ENCODE data around the gene AAK1. TPM values are rescaled to one million over a fixed set of nuclear protein-coding genes. Genes with fewer than 3 reads are reported as not detected.

The AAK1 gene
- total and polyA plus RNA-seq, 3 experiments from 2014 or later = 71.7 to 114 (median 74.0) TPM

DNA sequence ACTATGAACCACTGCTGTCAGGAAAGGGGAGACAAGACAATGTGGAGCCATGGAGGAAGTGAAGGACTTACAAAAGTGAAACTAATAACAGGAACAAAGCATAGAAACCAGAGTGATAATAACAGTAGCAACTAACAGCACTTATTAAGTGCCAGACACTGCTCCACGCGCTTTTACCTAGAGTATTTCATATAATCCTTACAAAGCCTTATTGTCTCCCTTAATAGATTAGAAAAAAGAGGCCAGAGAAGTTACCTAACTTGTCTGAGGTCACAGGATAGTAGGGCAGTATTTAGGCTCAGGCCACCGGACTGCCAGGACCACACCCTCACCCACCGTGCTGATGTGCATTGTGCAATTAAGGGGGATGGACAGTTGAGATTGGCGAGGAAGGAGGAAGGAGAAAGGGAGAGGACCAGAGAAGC, 107.7 kb downstream of the AAK1 start:
- Histone ChIP-seq H3K4me3 (ENCODE audit: low read length) (no peak overlapping the region), H3K27me3 (ENCODE audit: insufficient read depth, low read length, poor library complexity, severe bottlenecking) (no peaks in the 10 kb centered on the region), H3K4me1 (ENCODE audit: insufficient read depth, low read length) (peaks cover 13% of the 10 kb centered on the region), H3K36me3 (ENCODE audit: insufficient read depth, low read length) (peaks cover 66% of the 10 kb centered on the region), H3K27ac (ENCODE audit: low read depth, low read length) (no peak overlapping the region), H3K9me3 (ENCODE audit: low read length) (no peaks in the 10 kb centered on the region)
- Mint-ChIP-seq H3K9me3 (peaks cover 0 to 6% (median 6%) of the 10 kb centered on the region in 5 donors), H3K4me1 (peaks cover 40 to 53% (median 51%) of the 10 kb centered on the region in 3 donors), H3K27ac (peak overlapping the region; percentile 3 to 95 (median 82)), H3K4me3 (peak overlapping the region in 3 of 7 donors; percentile 15 to 47 (median 35)), H3K36me3 (peaks cover 33 to 96% (median 52%) of the 10 kb centered on the region in 3 donors), H3K27me3 (no peaks in the 10 kb centered on the region)
- ChIA-PET POLR2A (no interaction called here), CTCF (interaction anchor here (1.4 kb wide), 1 partner anchor 29 kb away, joined by 6 read pairs; no protein-coding TSS in a partner anchor)
- no peak for DNase-seq

- Mint-ChIP-seq H3K27ac (peak overlapping the region in 4 of 8 donors; percentile 2 to 78 (median 58)), H3K27me3 (no peaks in the 10 kb centered on the region), H3K9me3 (peaks cover 0 to 6% (median 6%) of the 10 kb centered on the region in 5 donors), H3K36me3 (peaks cover 39 to 97% (median 44%) of the 10 kb centered on the region in 3 donors), H3K4me1 (peaks cover 13 to 20% (median 14%) of the 10 kb centered on the region in 3 donors), H3K4me3 (no peak overlapping the region)
- ChIA-PET CTCF (no interaction called here), POLR2A (no interaction called here)
- H3K9me3 ChIP-seq (ENCODE audit: low read length) = no peaks in the 10 kb centered on the region
- H3K4me3 ChIP-seq (ENCODE audit: low read length) = no peak overlapping the region
- DNase-seq = no peak
- peaks cover 68% of the 10 kb centered on the region for H3K36me3 ChIP-seq (ENCODE audit: insufficient read depth, low read length)
- no peak overlapping the region for H3K27ac ChIP-seq (ENCODE audit: low read depth, low read length)
- no peaks in the 10 kb centered on the region for H3K27me3 ChIP-seq (ENCODE audit: insufficient read depth, low read length, poor library complexity, severe bottlenecking)
- H3K4me1 ChIP-seq (ENCODE audit: insufficient read depth, low read length) = peaks cover 4% of the 10 kb centered on the region
Observed at GRCh38 chr2:69531186-69531585, 112.4 kb downstream of the AAK1 start.

- Histone ChIP-seq H3K27me3 (ENCODE audit: insufficient read depth, low read length, poor library complexity, severe bottlenecking) (no peaks in the 10 kb centered on the region), H3K9me3 (ENCODE audit: low read length) (no peaks in the 10 kb centered on the region), H3K4me1 (ENCODE audit: insufficient read depth, low read length) (no peaks in the 10 kb centered on the region), H3K36me3 (ENCODE audit: insufficient read depth, low read length) (peaks cover 74% of the 10 kb centered on the region), H3K4me3 (ENCODE audit: low read length) (no peak overlapping the region), H3K27ac (ENCODE audit: low read depth, low read length) (no peak overlapping the region)
- Mint-ChIP-seq H3K4me3 (no peak overlapping the region), H3K9me3 (peaks cover 0 to 6% (median 2%) of the 10 kb centered on the region in 5 donors), H3K36me3 (peaks cover 31 to 97% (median 45%) of the 10 kb centered on the region in 3 donors), H3K4me1 (peaks cover 2 to 6% (median 3%) of the 10 kb centered on the region in 3 donors), H3K27ac (peak overlapping the region in 1 of 8 donors; percentile 43), H3K27me3 (no peaks in the 10 kb centered on the region)
- ChIA-PET CTCF (no interaction called here), POLR2A (no interaction called here)
- DNase-seq = no peak
Observed at GRCh38 chr2:69529480-69529879, 114.1 kb downstream of the AAK1 start.

DNA sequence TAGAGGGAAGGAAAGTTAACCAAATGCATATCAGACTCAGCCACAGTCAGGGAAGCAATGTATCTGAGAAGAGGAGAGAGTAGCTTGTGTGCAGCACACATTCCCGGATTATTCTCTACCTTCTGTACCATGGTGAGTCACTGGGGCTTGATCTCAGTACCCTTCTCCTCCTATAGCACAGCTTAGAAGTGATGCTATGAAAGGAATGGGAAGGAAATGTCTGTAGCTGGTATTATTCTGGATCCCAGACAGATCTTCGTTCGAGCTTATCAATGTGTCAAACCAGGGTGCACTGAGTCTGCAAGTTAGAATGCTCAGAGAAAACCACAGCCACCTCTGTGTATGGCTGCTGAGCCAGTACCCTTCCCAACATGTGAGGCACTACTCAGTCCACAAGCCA, 118.3 kb downstream of the AAK1 start:
- H3K4me1 Mint-ChIP-seq = peaks cover 0 to 4% (median 0%) of the 10 kb centered on the region in 3 donors
- Histone ChIP-seq H3K9me3 (ENCODE audit: low read length) (no peaks in the 10 kb centered on the region), H3K27ac (ENCODE audit: low read depth, low read length) (no peak overlapping the region), H3K4me3 (ENCODE audit: low read length) (no peak overlapping the region), H3K4me1 (ENCODE audit: insufficient read depth, low read length) (no peaks in the 10 kb centered on the region), H3K27me3 (ENCODE audit: insufficient read depth, low read length, poor library complexity, severe bottlenecking) (no peaks in the 10 kb centered on the region), H3K36me3 (ENCODE audit: insufficient read depth, low read length) (peaks cover 69% of the 10 kb centered on the region)
- H3K4me3 Mint-ChIP-seq = no peak overlapping the region
- peaks cover 10 to 94% (median 35%) of the 10 kb centered on the region in 3 donors for H3K36me3 Mint-ChIP-seq
- no peaks in the 10 kb centered on the region for H3K9me3 Mint-ChIP-seq
- ChIA-PET CTCF (interaction anchor here (0.7 to 1.3 kb wide), 3 partner anchors 198 to 673 kb away, joined by 3 to 4 read pairs (median 3); no protein-coding TSS in a partner anchor), POLR2A (no interaction called here)
- DNase-seq = no peak
- no peaks in the 10 kb centered on the region for H3K27me3 Mint-ChIP-seq
- H3K27ac Mint-ChIP-seq = peak overlapping the region in 4 of 8 donors; percentile 45 to 66 (median 60)

DNA sequence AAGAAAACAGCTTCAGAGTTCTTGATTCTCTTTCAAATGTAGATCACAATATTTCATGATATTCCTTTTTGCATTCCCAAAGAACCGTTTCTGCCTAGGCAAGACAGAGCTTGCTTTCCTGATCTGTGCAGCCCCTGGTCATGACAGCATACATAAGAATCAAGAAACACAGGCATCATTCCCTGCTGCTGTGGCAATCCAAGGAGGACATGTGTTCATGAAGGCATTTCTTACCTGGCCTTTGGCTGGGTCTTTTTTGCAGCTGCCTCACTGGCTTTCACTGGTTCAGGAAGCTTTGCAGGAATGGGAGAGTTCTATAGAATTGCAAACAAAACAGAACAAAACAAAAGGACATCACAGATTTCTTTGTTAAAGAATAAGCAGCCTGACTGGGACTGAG, 118.7 kb downstream of the AAK1 start:
- no peaks in the 10 kb centered on the region for H3K4me1 ChIP-seq (ENCODE audit: insufficient read depth, low read length)
- no peak overlapping the region for H3K4me3 ChIP-seq (ENCODE audit: low read length)
- H3K27me3 ChIP-seq (ENCODE audit: insufficient read depth, low read length, poor library complexity, severe bottlenecking) = no peaks in the 10 kb centered on the region
- Mint-ChIP-seq H3K27me3 (no peaks in the 10 kb centered on the region), H3K9me3 (no peaks in the 10 kb centered on the region), H3K36me3 (peaks cover 10 to 94% (median 35%) of the 10 kb centered on the region in 3 donors), H3K4me3 (no peak overlapping the region), H3K27ac (peak overlapping the region in 6 of 8 donors; percentile 23 to 66 (median 44)), H3K4me1 (peaks cover 0 to 4% (median 2%) of the 10 kb centered on the region in 3 donors)
- peaks cover 69% of the 10 kb centered on the region for H3K36me3 ChIP-seq (ENCODE audit: insufficient read depth, low read length)
- CTCF ChIA-PET = interaction anchor here (0.7 to 1.3 kb wide), 2 partner anchors 200 to 674 kb away, joined by 3 to 4 read pairs; no protein-coding TSS in a partner anchor
- POLR2A ChIA-PET = no interaction called here
- H3K9me3 ChIP-seq (ENCODE audit: low read length) = no peaks in the 10 kb centered on the region
- no peak for DNase-seq
- H3K27ac ChIP-seq (ENCODE audit: low read depth, low read length) = no peak overlapping the region

GRCh38 chr2:69521747-69522146, 121.8 kb downstream of the AAK1 start:
- no peaks in the 10 kb centered on the region for H3K9me3 ChIP-seq (ENCODE audit: low read length)
- Mint-ChIP-seq H3K4me3 (no peak overlapping the region), H3K27me3 (no peaks in the 10 kb centered on the region), H3K9me3 (no peaks in the 10 kb centered on the region), H3K27ac (peak overlapping the region in 7 of 8 donors; percentile 8 to 85 (median 43)), H3K4me1 (peaks cover 7 to 13% (median 8%) of the 10 kb centered on the region in 3 donors), H3K36me3 (peaks cover 4 to 94% (median 42%) of the 10 kb centered on the region in 3 donors)
- H3K36me3 ChIP-seq (ENCODE audit: insufficient read depth, low read length) = peaks cover 72% of the 10 kb centered on the region
- no peak for DNase-seq
- no peaks in the 10 kb centered on the region for H3K27me3 ChIP-seq (ENCODE audit: insufficient read depth, low read length, poor library complexity, severe bottlenecking)
- POLR2A ChIA-PET = no interaction called here
- H3K4me3 ChIP-seq (ENCODE audit: low read length) = no peak overlapping the region
- no peak overlapping the region for H3K27ac ChIP-seq (ENCODE audit: low read depth, low read length)
- CTCF ChIA-PET = no interaction called here
- H3K4me1 ChIP-seq (ENCODE audit: insufficient read depth, low read length) = no peaks in the 10 kb centered on the region

DNA sequence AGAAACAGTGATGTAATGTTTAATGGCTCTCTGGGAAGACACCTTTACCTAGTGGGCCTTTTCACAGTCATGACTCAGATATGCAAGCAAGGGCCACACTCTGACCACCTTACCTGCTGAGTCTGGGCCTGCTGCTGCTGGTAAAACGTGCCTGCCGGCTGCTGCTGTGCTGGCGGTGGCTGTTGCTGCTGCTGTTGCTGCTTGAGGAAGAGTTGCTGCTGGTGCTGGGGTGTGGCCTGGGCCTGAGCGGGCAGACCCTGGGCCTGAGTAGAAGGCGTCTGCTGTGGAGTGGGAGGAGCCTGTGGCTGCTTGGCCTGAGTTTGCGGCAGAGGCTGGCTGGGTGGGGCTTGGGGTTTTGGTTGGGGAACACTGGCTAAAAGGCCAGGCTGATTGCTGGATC, 124.7 kb downstream of the AAK1 start:
- peak overlapping the region in 7 of 8 donors; percentile 19 to 91 (median 60) for H3K27ac Mint-ChIP-seq
- Histone ChIP-seq H3K4me3 (ENCODE audit: low read length) (no peak overlapping the region), H3K36me3 (ENCODE audit: insufficient read depth, low read length) (peaks cover 75% of the 10 kb centered on the region), H3K9me3 (ENCODE audit: low read length) (no peaks in the 10 kb centered on the region), H3K27ac (ENCODE audit: low read depth, low read length) (no peak overlapping the region), H3K27me3 (ENCODE audit: insufficient read depth, low read length, poor library complexity, severe bottlenecking) (no peaks in the 10 kb centered on the region), H3K4me1 (ENCODE audit: insufficient read depth, low read length) (no peaks in the 10 kb centered on the region)
- no peak overlapping the region for H3K4me3 Mint-ChIP-seq
- CTCF ChIA-PET = interaction anchor here (0.6 to 0.7 kb wide), 2 partner anchors 60 to 645 kb away, joined by 3 to 4 read pairs; no protein-coding TSS in a partner anchor
- DNase-seq = no peak
- POLR2A ChIA-PET = no interaction called here
- no peaks in the 10 kb centered on the region for H3K9me3 Mint-ChIP-seq
- H3K36me3 Mint-ChIP-seq = peaks cover 0 to 94% (median 40%) of the 10 kb centered on the region in 3 donors
- H3K27me3 Mint-ChIP-seq = no peaks in the 10 kb centered on the region
- peaks cover 7 to 13% (median 12%) of the 10 kb centered on the region in 3 donors for H3K4me1 Mint-ChIP-seq

GRCh38 chr2:69517410-69517809, 126.1 kb downstream of the AAK1 start:
- Histone ChIP-seq H3K27me3 (ENCODE audit: insufficient read depth, low read length, poor library complexity, severe bottlenecking) (no peaks in the 10 kb centered on the region), H3K4me1 (ENCODE audit: insufficient read depth, low read length) (no peaks in the 10 kb centered on the region), H3K9me3 (ENCODE audit: low read length) (no peaks in the 10 kb centered on the region), H3K36me3 (ENCODE audit: insufficient read depth, low read length) (peaks cover 75% of the 10 kb centered on the region), H3K27ac (ENCODE audit: low read depth, low read length) (no peak overlapping the region), H3K4me3 (ENCODE audit: low read length) (no peak overlapping the region)
- DNase-seq = no peak
- ChIA-PET CTCF (interaction anchor here (1.1 kb wide), 1 partner anchor 207 kb away, joined by 4 read pairs; no protein-coding TSS in a partner anchor), POLR2A (interaction anchor here (0.6 kb wide), 2 partner anchors 609 to 1011 kb away, joined by 3 to 7 read pairs; no protein-coding TSS in a partner anchor)
- peak overlapping the region in 3 of 8 donors; percentile 43 to 71 (median 63) for H3K27ac Mint-ChIP-seq
- peaks cover 3 to 96% (median 44%) of the 10 kb centered on the region in 3 donors for H3K36me3 Mint-ChIP-seq
- no peak overlapping the region for H3K4me3 Mint-ChIP-seq
- H3K9me3 Mint-ChIP-seq = no peaks in the 10 kb centered on the region
- H3K27me3 Mint-ChIP-seq = no peaks in the 10 kb centered on the region
- peaks cover 7 to 13% (median 12%) of the 10 kb centered on the region in 3 donors for H3K4me1 Mint-ChIP-seq
